Stimulated activated naive CD4-positive, alpha-beta T cell treated with Interleukin-2 at 50 U/mL for 16 hours (primary cell): Measurements from ENCODE around the gene SPECC1L.
A peak's percentile ranks its signal among the peaks of the same experiment; 100 is the strongest.
"Not testable (repeated sequence)": the region's sequence is repeated elsewhere in the genome, so short reads cannot be mapped to it uniquely, and the experiment has no call there.

Experiments
- DNase-seq: peaks from one replicate; lab custom pipeline; 2025; lab: John Stamatoyannopoulos, UW

The SPECC1L gene

DNA sequence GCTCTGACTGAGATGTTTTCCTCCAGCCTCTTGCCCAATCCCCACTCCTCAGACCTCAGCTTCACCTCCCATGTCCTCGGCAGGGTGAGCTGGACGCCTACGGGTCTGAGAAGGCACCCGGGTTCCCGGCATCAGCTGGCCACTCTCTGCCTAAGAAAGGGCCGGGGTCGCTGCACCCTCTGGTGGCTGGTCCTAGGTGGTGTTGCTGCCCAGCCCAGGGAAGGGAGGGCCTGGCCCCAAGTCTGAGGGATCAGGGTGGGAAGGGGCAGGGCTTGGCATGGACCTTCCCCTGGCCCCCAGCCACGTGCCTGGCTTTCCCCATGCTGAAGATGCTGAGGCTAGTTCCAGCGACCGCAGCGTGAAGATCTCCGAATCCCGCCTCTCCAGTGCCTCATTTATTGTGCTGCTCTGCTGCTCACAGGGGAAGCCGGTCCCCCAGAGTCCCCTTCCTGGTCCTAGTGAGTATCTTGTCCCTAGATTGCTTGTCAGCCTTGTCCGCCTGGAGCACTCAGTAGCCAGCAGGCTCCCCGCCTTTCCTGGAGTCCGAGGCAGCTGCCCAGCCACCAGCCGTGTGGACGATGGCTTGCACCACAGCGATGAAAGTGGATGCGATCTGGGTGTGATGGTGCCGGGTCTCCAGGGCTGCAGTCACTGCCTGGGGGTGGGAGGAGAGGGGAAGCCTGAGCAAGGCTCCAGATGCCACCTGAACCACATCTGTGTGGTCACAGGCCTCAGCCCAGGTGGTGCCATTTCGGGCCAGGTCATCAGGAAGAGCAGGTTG is 22.9 kb upstream of the SPECC1L start:
- peak; percentile 19 for DNase-seq

DNA sequence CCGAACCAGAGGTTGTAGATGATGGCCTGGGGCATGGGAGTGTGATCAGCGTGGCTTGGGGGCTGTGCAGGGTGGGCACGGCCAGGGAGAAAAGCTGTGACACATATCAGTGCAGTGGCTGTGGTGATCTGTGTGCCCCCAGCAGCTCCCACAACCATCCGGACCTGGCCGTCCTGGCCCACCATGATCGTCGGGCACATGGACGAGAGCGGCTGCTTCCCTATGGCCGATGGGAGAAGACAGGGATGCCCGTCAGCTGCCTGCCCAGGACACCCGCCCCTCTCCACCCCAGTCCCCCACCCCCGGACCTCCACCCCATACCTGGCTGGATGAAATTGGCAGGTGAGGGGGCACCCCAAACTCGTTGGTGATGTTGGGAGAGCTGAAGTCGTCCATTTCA is 22.0 kb upstream of the SPECC1L start:
- DNase-seq: not testable (repeated sequence)

DNA sequence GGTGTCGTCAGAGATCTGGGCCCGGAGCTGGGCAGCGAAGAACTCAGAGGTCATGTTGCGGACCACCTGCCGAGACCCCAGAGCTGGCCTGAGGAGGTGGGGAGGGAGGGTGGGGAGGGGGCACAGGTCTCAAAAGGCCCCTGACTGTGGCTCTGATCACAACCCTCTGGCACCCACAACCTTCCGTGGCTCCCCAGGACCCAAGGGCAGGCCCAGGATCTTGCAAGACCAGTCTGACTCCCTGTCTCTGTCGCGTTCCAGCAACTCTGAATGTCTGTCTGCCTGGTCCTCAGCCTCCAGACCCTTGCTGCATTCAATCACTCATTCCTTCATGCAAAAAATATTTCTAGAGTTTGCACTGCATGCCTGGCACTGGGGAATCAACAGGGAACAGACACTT is 21.2 kb upstream of the SPECC1L start:
- not testable (repeated sequence) for DNase-seq

DNA sequence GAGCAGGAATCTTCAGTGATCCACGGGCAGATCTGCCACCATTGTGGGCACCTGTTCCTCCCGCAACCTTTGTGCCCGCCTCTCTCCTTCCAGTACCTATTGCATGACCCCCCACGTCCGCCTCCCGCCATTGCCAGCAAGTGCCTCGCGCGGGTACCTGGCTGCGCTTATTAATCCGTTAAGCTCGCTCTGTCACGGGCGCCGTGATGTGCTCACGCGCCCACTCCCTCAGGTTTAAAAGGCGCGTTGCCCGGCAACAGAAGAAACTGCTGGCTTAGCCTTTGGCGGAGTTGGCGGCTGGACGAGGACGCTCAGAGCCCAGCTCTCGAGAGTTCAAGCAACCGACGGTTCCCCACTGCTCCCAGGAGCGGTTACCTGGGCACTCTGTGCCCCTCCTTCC is 19.3 kb upstream of the SPECC1L start:
- DNase-seq: not testable (repeated sequence)

DNA sequence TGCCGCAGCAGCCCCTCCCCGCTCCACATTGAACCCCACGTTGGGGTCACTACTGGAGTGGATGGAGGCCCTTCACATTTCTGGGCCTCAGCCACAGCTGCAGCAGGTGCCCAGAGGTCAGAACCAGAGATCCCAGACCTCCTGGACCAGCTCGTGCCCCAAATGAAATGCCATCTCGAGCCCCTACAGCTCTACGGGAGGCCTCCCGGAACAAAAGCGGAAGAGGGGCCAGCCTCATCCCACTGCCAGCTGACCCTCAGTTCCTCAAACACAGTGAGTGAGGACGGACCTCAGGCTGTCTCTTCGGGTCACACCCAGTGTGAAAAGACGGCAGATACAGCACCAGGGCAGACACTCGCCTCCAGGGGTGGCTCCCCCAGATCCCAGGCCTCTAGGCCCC is 17.5 kb upstream of the SPECC1L start:
- DNase-seq: not testable (repeated sequence)

DNA sequence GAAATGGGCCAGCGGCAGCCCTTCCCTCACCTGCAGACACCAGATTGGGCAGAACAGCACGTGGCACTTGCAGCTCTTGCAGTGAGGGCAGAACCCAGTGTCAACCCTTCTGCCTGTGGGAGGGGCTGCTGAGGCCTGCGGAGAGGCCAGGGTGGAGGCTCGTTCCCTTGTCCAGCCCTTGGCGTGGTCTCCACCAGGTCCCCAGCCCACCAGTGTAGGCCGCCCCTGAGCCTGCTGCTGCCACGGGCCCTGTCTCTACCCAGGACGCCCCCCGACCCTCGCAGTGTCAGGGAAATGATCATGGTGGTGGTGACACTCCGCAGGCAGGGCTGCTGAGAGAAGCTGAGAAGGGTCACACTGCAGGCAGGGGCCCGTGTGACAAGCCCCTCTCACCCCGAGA is 14.5 kb upstream of the SPECC1L start:
- not testable (repeated sequence) for DNase-seq

DNA sequence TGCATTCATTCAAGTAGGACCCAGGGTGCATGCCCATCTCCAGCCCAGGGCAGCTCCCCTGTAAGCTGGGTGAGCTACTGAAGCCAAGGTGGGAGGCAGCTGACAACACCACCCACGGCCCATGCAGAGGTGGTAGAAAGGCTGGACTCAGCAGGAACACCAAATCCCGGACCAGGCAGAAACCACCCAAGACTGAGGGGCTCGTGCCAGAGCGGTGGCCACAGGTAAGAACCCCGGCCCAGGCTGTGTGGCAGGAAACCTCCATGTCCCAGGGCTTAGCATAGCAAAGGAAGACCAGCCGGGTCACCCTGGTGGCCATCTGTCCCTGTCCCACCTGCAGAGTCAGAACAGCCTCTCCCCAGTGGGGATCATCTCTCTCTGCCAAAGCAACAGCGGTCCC is 13.9 kb upstream of the SPECC1L start:
- DNase-seq: not testable (repeated sequence)

DNA sequence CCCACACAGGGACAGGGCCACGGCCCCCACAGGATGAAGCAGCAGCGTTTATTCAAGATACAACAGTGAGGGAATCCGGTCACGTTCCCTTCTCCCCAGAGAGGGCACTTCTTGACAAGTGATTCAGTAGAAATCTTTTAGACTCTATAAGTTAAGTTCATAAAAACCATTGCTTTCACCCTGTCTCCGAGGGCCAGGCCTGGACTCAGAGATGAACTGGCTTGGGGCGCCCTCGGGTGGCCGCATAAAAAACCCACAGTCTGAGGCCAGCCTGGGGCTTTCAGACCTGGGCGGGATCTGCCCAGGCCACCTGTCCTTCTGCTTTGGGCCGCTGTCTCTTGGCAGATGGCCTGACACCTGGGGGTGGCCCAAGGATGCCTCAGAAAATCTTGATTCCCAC is 11.2 kb upstream of the SPECC1L start:
- DNase-seq: peak; percentile 41

DNA sequence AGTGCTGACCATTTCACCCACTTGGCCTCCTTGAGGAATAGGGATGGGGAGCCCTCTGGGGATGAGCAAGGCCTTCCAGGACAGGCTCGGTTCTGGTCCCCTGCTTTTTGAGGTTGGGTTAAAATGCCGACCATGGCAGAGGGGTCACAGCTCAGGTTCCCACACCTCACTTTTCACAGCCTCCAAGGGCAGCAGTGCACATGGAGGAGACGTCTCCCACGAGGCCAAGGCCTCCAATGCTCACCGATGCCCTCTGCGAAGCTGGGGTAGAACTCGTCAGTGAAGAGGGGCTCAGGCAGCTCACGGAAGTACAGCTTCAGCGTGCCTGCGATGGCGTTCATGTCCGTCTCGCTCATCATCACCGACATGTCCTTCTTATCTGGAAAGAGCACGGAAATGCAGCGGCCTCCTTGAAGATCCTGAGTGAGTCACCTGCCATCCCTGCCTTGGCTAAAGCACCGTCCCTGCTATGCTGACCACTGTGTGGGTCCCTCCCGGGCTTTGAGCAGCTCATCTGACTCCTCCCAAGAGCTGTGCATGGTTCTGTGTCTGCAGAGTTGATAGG is 8.4 kb upstream of the SPECC1L start:
- not testable (repeated sequence) for DNase-seq

DNA sequence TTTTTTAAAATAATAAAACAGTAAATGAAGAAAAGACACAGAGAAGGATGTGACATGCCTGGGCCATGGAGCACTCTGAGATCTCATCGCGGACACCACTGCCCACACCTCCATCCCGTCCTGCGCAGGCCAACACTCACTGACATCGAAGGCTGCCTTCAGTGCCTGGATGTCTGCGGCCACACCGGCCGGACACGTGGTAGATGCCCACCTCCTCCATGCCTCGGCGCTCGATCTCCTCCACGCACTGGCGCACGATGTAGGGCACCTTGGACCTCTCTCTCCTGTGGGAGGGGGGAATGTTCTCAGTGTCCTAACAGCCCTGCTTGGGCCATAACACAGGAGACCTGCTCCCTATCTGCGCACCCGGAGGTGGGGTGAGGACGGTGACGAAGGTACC is 7.2 kb upstream of the SPECC1L start:
- DNase-seq: not testable (repeated sequence)

DNA sequence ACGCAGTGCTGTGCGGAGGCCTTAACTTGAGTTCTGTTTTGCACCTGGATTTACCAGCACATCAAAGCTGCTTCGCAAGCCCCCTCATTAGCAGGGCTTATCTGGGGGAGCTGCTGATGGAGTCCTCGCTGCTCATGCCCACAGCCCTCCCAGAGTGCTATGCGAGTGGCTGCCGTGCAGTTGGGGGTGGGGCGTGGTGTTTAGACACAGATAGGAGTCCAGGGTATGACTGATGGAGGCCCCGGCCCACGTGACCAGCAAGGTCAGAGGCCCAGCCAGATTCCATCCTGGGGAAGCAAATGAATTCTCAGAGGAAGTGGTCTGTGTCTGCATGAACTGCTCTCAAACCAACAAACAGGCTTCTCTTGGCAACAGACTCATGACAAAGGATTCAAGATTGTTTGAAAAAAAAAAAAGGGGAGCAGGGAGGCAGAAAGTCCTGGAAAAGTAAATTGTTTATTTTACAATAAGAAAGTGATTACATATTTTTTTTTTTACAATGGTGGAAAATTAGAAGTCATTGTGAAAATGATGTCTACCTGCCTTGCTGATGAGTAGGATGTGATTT is 6.2 kb upstream of the SPECC1L start:
- DNase-seq: not testable (repeated sequence)

DNA sequence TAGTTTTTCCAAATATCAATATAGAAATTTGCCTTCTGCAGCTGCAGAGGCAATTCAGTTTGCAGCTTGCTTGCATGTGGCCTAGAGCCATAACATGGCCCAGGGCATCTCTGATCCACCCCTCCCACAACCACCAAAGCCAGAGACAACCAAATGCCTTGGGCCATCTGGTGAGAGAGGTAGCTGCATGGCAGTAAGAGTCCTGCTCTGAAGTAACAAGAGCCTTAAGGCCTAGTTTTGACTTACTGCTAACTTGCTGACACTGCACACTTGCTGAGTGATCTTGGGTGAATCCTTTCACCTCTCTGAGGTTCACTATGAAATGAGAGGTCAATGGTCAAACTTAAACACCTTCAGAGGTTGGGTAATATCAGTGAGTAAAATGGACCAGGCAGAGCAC is 4.9 kb upstream of the SPECC1L start:
- no peak for DNase-seq

DNA sequence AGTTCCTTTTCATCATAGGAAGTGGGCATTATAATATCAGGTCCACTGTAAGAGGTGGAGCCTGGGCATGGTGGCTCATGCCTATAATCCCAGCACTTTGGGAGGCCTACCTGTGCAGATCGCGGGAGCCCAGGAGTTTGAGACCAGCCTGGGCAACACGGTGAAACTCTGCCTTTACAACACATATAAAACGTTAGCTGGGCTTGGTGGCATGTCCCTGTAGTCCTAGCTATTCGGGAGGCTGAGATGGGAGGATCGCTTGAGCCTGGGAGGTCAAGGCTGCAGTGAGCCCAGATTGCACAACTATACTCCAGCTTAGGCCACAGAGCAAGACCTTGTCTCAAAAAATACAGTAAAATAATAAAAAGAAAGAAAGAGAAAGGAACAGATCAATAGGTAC is 4.1 kb upstream of the SPECC1L start:
- not testable (repeated sequence) for DNase-seq

DNA sequence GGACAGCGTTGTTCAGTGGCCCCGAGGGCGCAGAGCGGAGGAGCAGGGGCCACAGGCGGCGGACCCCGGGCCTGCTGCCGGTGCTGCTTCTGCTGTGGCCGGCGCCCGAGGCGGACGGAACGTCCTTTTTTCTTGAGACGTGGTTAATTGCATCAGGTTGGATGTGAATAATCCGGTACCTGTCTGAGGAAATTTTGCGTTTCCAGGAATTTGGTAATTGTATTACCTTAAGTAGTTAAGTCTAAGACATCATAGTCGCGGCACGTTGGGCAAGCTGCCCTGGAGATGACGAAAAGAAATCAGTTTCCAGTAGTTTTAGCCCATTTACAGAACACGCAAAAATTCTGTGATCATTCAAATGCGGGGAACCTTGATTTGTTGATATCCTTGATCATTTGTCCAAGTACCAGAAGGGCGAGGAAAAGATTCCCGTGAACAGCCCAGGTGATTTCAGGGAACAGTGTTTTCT is 789 bp downstream of the SPECC1L start:
- DNase-seq: no peak

DNA sequence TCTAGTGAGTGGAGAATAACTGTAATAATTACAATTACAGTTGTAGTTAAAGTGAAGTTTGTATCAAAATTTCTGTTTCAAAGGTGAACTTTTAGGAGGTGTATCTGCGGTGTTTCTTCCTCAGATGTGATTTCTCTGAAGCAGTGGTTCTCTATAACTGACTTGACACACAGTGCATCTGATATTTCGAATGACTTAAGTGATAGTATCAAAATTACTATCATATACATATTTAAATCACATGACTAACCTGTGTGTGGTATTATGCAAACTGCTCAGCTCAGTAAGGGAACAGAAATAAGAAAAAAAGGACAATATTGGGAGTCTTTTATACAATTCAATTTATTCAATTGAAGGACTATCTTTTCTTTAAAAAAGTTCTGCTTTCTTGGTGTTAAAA is 2.4 kb downstream of the SPECC1L start:
- DNase-seq: not testable (repeated sequence)

DNA sequence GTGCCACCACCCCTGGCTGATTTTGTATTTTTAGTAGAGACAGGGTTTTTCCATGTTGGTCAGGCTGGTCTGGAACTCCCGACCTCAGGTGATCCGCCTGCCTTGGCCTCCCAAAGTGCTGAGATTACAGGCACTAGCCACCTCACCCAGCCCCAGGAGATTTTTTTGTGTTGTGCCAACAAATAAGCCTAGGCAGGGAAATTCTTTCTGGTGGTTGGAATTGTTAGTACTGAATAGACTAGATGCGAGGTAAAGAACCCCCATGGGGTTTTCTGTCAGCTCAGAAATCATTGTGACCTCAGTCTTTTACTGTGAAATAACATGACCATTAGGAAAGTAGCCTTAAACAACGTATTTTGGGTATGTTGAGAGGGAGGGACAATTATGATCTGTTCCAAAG is 3.3 kb downstream of the SPECC1L start:
- not testable (repeated sequence) for DNase-seq

DNA sequence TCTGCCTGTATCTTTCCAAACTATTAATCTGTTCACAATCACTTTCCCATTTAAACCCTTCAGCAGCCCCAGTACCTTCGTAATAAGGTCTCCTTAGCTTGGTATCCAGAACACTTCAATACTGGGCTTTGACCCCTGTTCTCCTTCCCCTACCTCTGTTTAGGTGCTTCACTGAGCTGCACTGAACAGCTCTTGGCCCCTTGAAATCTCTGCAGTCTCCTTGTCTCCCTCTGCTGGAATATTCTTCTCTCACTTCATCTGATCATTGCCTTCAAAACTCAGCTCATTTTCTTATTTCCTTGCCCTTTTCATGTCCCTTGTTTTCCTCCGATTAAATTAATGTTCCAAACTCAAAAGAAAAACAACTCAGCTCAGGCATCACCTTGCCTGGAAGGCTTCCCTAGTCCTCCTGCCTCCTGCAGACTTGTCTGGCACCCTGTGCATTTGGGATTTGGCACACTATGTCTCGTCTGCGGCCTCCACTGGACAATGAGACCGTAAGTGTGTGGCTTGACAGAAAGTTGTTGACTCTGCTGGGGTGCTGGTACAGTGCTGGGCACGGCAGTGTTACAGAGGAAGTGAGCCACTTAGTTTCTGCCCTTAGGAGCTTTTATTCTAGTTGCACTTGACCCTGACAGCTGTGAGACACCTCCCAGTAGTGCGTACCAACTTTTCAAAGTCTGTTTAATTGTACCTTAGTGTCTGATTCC is 4.2 kb downstream of the SPECC1L start:
- not testable (repeated sequence) for DNase-seq

DNA sequence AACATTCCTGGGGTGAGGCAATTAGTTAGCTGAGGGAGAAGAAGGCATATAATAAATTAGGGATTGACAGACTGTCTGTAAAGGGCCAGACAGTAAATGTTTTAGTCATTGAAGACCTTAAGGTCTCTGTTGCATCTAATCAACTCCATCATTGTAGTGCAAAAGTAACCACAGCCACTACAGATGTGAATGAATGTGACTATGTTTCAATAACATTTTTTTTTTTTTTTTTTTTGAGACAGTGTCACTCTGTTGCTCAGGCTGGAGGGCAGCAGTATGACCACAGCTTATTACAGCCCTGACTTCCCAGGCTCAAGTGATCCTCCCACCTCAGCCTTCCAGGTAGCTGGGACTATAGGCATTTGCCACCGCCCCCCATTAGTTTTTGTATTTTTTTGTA is 9.7 kb downstream of the SPECC1L start:
- DNase-seq: not testable (repeated sequence)

DNA sequence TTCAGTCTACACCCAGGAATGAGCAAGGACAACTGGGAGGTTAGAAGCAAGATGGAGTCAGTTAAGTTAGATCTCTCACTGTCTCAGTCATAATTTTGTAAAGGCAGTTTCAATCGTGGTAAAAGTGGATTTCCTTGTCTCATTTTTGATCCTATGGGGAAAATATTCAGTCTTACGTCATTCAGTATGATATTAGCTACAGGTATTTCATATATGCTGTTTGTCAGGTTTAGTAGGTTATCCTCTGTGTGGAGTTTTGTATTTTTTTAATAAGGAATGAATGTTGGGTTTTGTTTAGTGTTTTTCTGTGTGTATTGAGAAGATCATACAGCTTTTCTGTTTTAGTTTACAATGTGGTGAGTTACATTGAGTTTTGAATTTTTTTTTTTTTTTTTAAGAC is 11.8 kb downstream of the SPECC1L start:
- no peak for DNase-seq

DNA sequence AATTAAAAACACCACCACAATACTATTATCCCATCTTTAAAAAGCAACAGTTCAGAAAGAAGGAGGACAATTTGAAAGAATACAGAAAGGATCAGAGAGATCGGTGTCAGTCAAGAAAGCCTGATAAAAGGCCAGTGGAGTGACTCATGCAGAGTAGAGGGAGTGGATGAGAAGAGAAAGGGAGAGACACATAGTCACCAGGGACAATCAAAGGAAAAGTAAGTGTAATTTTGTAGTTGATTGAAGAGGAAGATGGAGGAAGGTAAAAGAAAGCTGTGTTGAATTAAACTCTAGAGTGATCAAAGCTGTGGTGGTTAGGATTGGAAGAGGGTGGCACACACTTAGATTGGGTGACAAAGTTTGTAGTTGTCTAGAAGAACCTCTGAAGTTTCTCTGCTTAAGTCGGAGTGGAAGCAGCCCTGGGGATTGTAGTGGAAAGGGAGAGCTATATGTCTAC is 14.1 kb downstream of the SPECC1L start:
- no peak for DNase-seq

DNA sequence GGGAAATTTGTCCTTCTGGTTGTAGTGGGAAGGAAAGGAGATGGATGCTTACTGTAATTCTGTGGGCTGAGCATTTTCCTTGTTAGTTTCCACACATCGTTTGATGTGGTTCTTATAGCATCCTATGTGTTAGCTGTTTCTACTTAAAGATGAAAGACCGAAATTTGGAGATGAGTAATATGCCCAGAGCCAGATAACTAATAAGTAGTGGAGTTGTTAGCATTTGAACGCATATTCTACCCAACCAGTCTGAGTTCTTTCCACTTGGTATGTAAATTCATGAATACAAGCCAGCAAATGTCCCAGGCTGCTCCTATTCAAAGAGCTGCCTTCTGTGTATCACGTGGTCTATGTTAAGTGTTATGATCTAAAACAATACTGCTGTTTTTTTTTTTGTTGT is 14.6 kb downstream of the SPECC1L start:
- peak; percentile 12 for DNase-seq

DNA sequence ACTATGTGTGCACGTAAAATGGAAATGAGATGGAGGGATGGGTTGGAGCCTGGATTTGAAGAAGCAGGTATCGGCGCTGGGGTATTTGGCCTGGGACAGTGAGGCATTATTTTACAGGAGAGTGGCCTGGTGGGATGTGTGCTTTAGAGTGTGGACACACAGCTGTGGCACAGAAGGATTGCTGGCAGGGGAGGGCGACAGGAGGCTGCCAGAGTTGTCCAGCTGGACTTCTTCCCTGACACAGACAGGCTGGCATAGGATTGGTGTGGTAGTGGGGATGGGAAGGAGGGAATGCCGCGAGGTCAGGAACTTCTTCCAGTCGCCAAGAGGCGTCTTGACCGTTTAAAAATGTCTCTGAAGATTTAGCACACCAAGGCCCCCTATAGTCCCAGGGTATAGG is 16.6 kb downstream of the SPECC1L start:
- DNase-seq: not testable (repeated sequence)

DNA sequence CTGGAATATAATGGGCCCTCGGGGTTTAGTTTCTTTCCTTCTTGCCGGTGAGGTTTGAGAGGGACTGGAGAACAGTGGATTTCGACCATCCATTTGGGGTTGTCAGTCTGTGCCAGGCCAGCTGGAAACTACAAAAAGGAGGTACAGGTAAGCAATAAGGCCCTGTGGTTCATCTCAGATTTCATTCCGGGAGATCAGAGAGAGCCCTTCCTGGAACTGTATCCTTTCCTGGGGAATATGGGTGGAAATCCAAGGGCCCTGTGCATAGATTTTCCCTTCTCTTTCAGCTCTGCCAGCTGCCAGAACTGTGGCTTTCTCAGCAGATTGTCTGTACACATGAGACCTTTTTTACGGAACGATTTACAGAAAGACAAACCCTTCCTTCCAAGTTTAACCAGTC is 17.2 kb downstream of the SPECC1L start:
- DNase-seq: not testable (repeated sequence)
